H1 (cell line): ENCODE measurements around the gene DYRK2. TPM values are rescaled to one million over a fixed set of nuclear protein-coding genes. Genes with fewer than 3 reads are reported as not detected.

Experiments used
- CTCF ChIA-PET: fragments of 300-600 bp; sonication (Branson Sonifier 250); formaldehyde crosslinking; loops from one replicate; lab custom pipeline; 2021; ENCODE audit not compliant: partially characterized antibody; lab: Charles Lee
- POLR2A ChIA-PET: fragments of 300-600 bp; sonication (Branson Sonifier 250); formaldehyde crosslinking; loops from one replicate; lab custom pipeline; 2021; ENCODE audit warnings: inconsistent platforms; ENCODE audit not compliant: partially characterized antibody; lab: Charles Lee
- DNase-seq, 2 experiments: peaks; one replicate each; pipeline versions ENCODE4 v3.0.0 to v3.0.0-alpha.2; 2010 to 2022; ENCODE audit warnings: low spot score in 2 of 2, low read depth in 1 of 2, mixed read lengths in 1 of 2
- FAIRE-seq: peaks from 2 replicates; lab custom pipeline; 2011; peaks lifted over from hg19 to GRCh38; lab: Jason Lieb, UNC
- H2AFZ ChIP-seq: 2 replicates; pipeline ENCODE4 v1.8.1; 2012; ENCODE audit warnings: low read length, inconsistent platforms
- H2AK5ac ChIP-seq: 2 replicates; pipeline ENCODE4 v1.6.1; 2013; ENCODE audit warnings: low read depth, low read length
- H2BK120ac ChIP-seq: replicated peaks from 2 replicates; pipeline ENCODE3; 2013; ENCODE audit warnings: low read depth, low read length, inconsistent platforms
- H2BK12ac ChIP-seq: 2 replicates; pipeline ENCODE4 v1.6.1; 2013; ENCODE audit warnings: low read depth, low read length
- H2BK15ac ChIP-seq: 2 replicates; pipeline ENCODE4 v1.6.1; 2013; ENCODE audit warnings: low read length
- H2BK20ac ChIP-seq: 2 replicates; pipeline ENCODE4 v1.6.1; 2013; ENCODE audit warnings: low read length
- H2BK5ac ChIP-seq: 2 replicates; pipeline ENCODE4 v1.6.1; 2013; ENCODE audit warnings: low read depth, low read length
- H3K14ac ChIP-seq: 2 replicates; pipeline ENCODE4 v1.6.1; 2013; ENCODE audit warnings: inconsistent platforms; ENCODE audit not compliant: insufficient read length
- H3K18ac ChIP-seq: 2 replicates; pipeline ENCODE4 v1.6.1; 2013; ENCODE audit warnings: low read length; ENCODE audit errors: extremely low read depth
- H3K23ac ChIP-seq: 2 replicates; pipeline ENCODE4 v1.6.1; 2013; ENCODE audit warnings: inconsistent platforms; ENCODE audit not compliant: insufficient read length
- H3K23me2 ChIP-seq: 2 replicates; pipeline ENCODE4 v1.6.1; 2013; ENCODE audit warnings: low read depth, low read length
- H3K27ac ChIP-seq: 2 replicates; pipeline ENCODE4 v1.6.1; 2011; ENCODE audit warnings: low read depth, low read length, inconsistent platforms
- H3K27me3 ChIP-seq, 4 experiments: replicated peaks in 1 of 4; 1 replicate in 1 of 4; 2 replicates in 3 of 4; pipeline versions ENCODE4 v1.6.1 to v1.8.1; 2011 to 2013; ENCODE audit warnings: low read length in 3 of 4, mild to moderate bottlenecking in 3 of 4, inconsistent platforms in 2 of 4, mixed read lengths in 2 of 4, moderate library complexity in 1 of 4; ENCODE audit not compliant: control insufficient read depth in 3 of 4, insufficient read depth in 3 of 4; ENCODE audit errors: extremely low read depth in 1 of 4
- H3K36me3 ChIP-seq, 4 experiments: 2 replicates each; pipeline versions ENCODE4 v1.6.1 to v1.8.1; 2011 to 2013; ENCODE audit warnings: mild to moderate bottlenecking in 4 of 4, low read length in 3 of 4, moderate library complexity in 2 of 4, control low read depth in 1 of 4, inconsistent platforms in 1 of 4; ENCODE audit not compliant: insufficient read depth in 4 of 4, control insufficient read depth in 2 of 4
- H3K4ac ChIP-seq: replicated peaks from 2 replicates; pipeline ENCODE3; 2013; ENCODE audit warnings: low read length, low read depth, mixed read lengths, inconsistent platforms; ENCODE audit not compliant: insufficient read length
- H3K4me1 ChIP-seq, 4 experiments: replicated peaks in 1 of 4; 1 replicate in 1 of 4; 2 replicates in 3 of 4; pipeline versions ENCODE4 v1.6.1 to v1.8.1; 2011 to 2013; ENCODE audit warnings: low read length in 3 of 4, inconsistent platforms in 2 of 4, mixed read lengths in 1 of 4; ENCODE audit not compliant: insufficient read depth in 4 of 4, control insufficient read depth in 3 of 4
- H3K4me2 ChIP-seq, 2 experiments: 2 replicates each; pipeline versions ENCODE4 v1.6.1 to v1.8.1; 2011 to 2013; ENCODE audit warnings: low read depth in 2 of 2, low read length in 2 of 2, control low read depth in 1 of 2, inconsistent platforms in 1 of 2, mild to moderate bottlenecking in 1 of 2; ENCODE audit not compliant: insufficient read depth in 1 of 2
- H3K4me3 ChIP-seq, 4 experiments: fragments of 200-600, 300-600 bp in 1 of 4; sonication (generic), shearing (Covaris generic), sonication (Bioruptor Twin) in 1 of 4; 2 replicates each; pipeline versions ENCODE4 v1.5.1 to v1.8.1; 2011 to 2016; ENCODE audit warnings: low read length in 4 of 4, low read depth in 3 of 4, control low read depth in 2 of 4, inconsistent platforms in 2 of 4, mild to moderate bottlenecking in 2 of 4, mixed read lengths in 1 of 4, moderate library complexity in 1 of 4; ENCODE audit not compliant: insufficient read depth in 2 of 4; ENCODE audit errors: extremely low read depth in 1 of 4
- H3K56ac ChIP-seq: replicated peaks from 2 replicates; pipeline ENCODE3; 2013; ENCODE audit warnings: low read depth, mild to moderate bottlenecking, mixed read lengths, low read length, inconsistent platforms; ENCODE audit not compliant: insufficient read length
- H3K79me1 ChIP-seq: 2 replicates; pipeline ENCODE4 v1.6.1; 2013; ENCODE audit warnings: low read depth, low read length, control low read depth
- H3K79me2 ChIP-seq, 2 experiments: 2 replicates each; pipeline versions ENCODE4 v1.6.1 to v1.8.1; 2012 to 2013; ENCODE audit warnings: low read length in 2 of 2, mild to moderate bottlenecking in 2 of 2, inconsistent platforms in 1 of 2; ENCODE audit not compliant: insufficient read depth in 2 of 2, control insufficient read depth in 1 of 2
- H3K9ac ChIP-seq, 4 experiments: replicated peaks in 1 of 4; 1 replicate in 1 of 4; 2 replicates in 3 of 4; pipeline versions ENCODE4 v1.6.1 to v1.8.1; 2011 to 2013; ENCODE audit warnings: low read depth in 3 of 4, low read length in 3 of 4, control low read depth in 2 of 4, mild to moderate bottlenecking in 2 of 4, moderate library complexity in 2 of 4, inconsistent platforms in 1 of 4; ENCODE audit errors: extremely low read depth in 1 of 4
- H3K9me3 ChIP-seq, 2 experiments: 2 replicates each; pipeline versions ENCODE4 v1.6.1 to v1.8.1; 2012 to 2013; ENCODE audit warnings: mild to moderate bottlenecking in 2 of 2, moderate library complexity in 2 of 2, control low read depth in 1 of 2, inconsistent platforms in 1 of 2, low read depth in 1 of 2, low read length in 1 of 2, mixed read lengths in 1 of 2; ENCODE audit not compliant: insufficient read depth in 2 of 2
- H4K20me1 ChIP-seq, 2 experiments: replicated peaks in 1 of 2; 2 replicates each; pipeline versions ENCODE3 to v1.8.1; 2011 to 2013; ENCODE audit warnings: inconsistent platforms in 2 of 2, low read length in 2 of 2, mild to moderate bottlenecking in 1 of 2; ENCODE audit not compliant: insufficient read depth in 2 of 2, control insufficient read depth in 1 of 2
- H4K5ac ChIP-seq: 2 replicates; pipeline ENCODE4 v1.6.1; 2013; ENCODE audit warnings: low read length, low read depth, mixed read lengths, inconsistent platforms; ENCODE audit not compliant: insufficient read length
- H4K8ac ChIP-seq: 2 replicates; pipeline ENCODE4 v1.8.0; 2013; ENCODE audit warnings: mild to moderate bottlenecking, moderate library complexity, low read length, inconsistent platforms; ENCODE audit not compliant: insufficient read depth; ENCODE audit errors: extremely low read depth
- H4K91ac ChIP-seq: replicated peaks from 2 replicates; pipeline ENCODE3; 2013; ENCODE audit warnings: low read length, mixed read lengths, inconsistent platforms; ENCODE audit not compliant: insufficient read length
- BCL11A ChIP-seq, 2 experiments: IDR thresholded peaks; one replicate each; pipeline ENCODE4 v1.6.1; 2011; ENCODE audit warnings: low read depth in 2 of 2, low read length in 2 of 2, mild to moderate bottlenecking in 2 of 2
- CHD1 ChIP-seq: IDR thresholded peaks from 2 replicates; pipeline ENCODE4 v1.6.1; 2012; ENCODE audit warnings: low read depth, low read length, improper control_type of control experiment
- EP300 ChIP-seq, 2 experiments: IDR thresholded peaks; 1 replicate in 1 of 2; 2 replicates in 1 of 2; pipeline ENCODE4 v1.6.1; 2011 to 2012; ENCODE audit warnings: low read depth in 2 of 2, low read length in 2 of 2, mild to moderate bottlenecking in 2 of 2, borderline replicate concordance in 1 of 2, inconsistent platforms in 1 of 2, moderate library complexity in 1 of 2
- GABPA ChIP-seq: IDR thresholded peaks from 2 replicates; pipeline ENCODE4 v1.6.1; 2011; ENCODE audit warnings: mild to moderate bottlenecking, low read length, moderate library complexity, borderline replicate concordance; ENCODE audit not compliant: insufficient read depth
- GTF2F1 ChIP-seq: IDR thresholded peaks from 2 replicates; pipeline ENCODE4 v1.6.1; 2012; ENCODE audit warnings: low read depth, low read length, improper control_type of control experiment, borderline replicate concordance
- HDAC2 ChIP-seq, 2 experiments: fragments of 300-600 bp in 1 of 2; sonication (generic) in 1 of 2; IDR thresholded peaks; 2 replicates each; pipeline ENCODE4 v1.6.1; 2011 to 2012; ENCODE audit warnings: low read depth in 2 of 2, low read length in 2 of 2, mild to moderate bottlenecking in 2 of 2, moderate library complexity in 2 of 2, borderline replicate concordance in 1 of 2, inconsistent platforms in 1 of 2
- JUN ChIP-seq: IDR thresholded peaks from 2 replicates; pipeline ENCODE4 v1.6.1; 2011; ENCODE audit warnings: low read depth, mild to moderate bottlenecking, improper control_type of control experiment, low read length
- MAFK ChIP-seq: IDR thresholded peaks from 2 replicates; pipeline ENCODE4 v1.6.1; 2012; ENCODE audit warnings: low read depth, mild to moderate bottlenecking, improper control_type of control experiment, low read length
- MAX ChIP-seq: IDR thresholded peaks from 2 replicates; pipeline ENCODE4 v1.6.1; 2012; ENCODE audit warnings: inconsistent platforms
- POLR2AphosphoS5 ChIP-seq: IDR thresholded peaks from 2 replicates; pipeline ENCODE4 v1.6.1; 2011; ENCODE audit warnings: low read depth, low read length
- RAD21 ChIP-seq, 2 experiments: IDR thresholded peaks in 1 of 2; conservative IDR thresholded peaks in 1 of 2; 2 replicates each; pipeline ENCODE4 v1.6.1; 2011; ENCODE audit warnings: low read depth in 2 of 2, low read length in 2 of 2, improper control_type of control experiment in 1 of 2, inconsistent platforms in 1 of 2, mild to moderate bottlenecking in 1 of 2, moderate library complexity in 1 of 2
- SP2 ChIP-seq: IDR thresholded peaks from 2 replicates; pipeline ENCODE4 v1.6.1; 2012; ENCODE audit warnings: mild to moderate bottlenecking, low read length, inconsistent platforms
- SRF ChIP-seq: IDR thresholded peaks from 2 replicates; pipeline ENCODE4 v1.6.1; 2011; ENCODE audit warnings: mild to moderate bottlenecking, low read depth, low read length, moderate library complexity
- TBP ChIP-seq: IDR thresholded peaks from 2 replicates; pipeline ENCODE4 v1.6.1; 2011; ENCODE audit warnings: low read depth, low read length, improper control_type of control experiment
- YY1 ChIP-seq: IDR thresholded peaks from 2 replicates; pipeline ENCODE4 v1.6.1; 2011; ENCODE audit warnings: low read depth, mild to moderate bottlenecking, low read length
- polyA plus RNA-seq, 7 experiments: library from polyadenylated mRNA; depleted of rRNA in 3 of 7; stranded (reverse) in 5 of 7; unstranded in 2 of 7; fragments of >200 nt in 5 of 7; fragments of 200-250 nt in 2 of 7; gene quantifications; 1 replicate in 5 of 7; 2 replicates in 1 of 7; 4 replicates in 1 of 7; pipeline versions ENCODE4 v1.2.1 to v1.2.3, GENCODE V29; 2011 to 2013; ENCODE audit warnings: missing spikeins in 2 of 7, mixed read lengths in 2 of 7
- total RNA-seq: library from RNA; stranded (reverse); fragmentation: NEBNext Ultra II Directional; extraction: Animal tissue kit (Norgen Biotek cat#: 25700); gene quantifications from 2 replicates; pipeline ENCODE4 v1.2.1, GENCODE V29; 2021

Gene DYRK2
- total and polyA plus RNA-seq, 2 of the 8 experiments (the other 6 are each of a cell fraction or from before 2014, with no cell fraction given), result 11.2 to 31.6 TPM

GRCh38 chr12:67676624-67677023 is 28.1 kb downstream of the DYRK2 start:
- Histone ChIP-seq H4K91ac (no peak overlapping the region), H2AK5ac (no peak overlapping the region), H3K79me1 (no peaks in the 10 kb centered on the region), H4K8ac (no peak overlapping the region), H3K23ac (no peak overlapping the region), H2BK20ac (no peak overlapping the region), H3K4me3 (no peak overlapping the region), H3K18ac (no peak overlapping the region), H3K4ac (no peak overlapping the region), H3K9ac (no peak overlapping the region), H2BK120ac (no peak overlapping the region), H4K5ac (no peak overlapping the region), H3K79me2 (no peaks in the 10 kb centered on the region), H2BK5ac (no peak overlapping the region), H2AFZ (no peak overlapping the region), H3K9me3 (peaks cover 15 to 18% of the 10 kb centered on the region in 2 experiments), H3K4me1 (peaks cover 0 to 2% (median 0%) of the 10 kb centered on the region in 4 experiments; a peak in 1 of 7 replicates), H3K14ac (no peak overlapping the region), H3K27me3 (no peaks in the 10 kb centered on the region), H2BK12ac (no peak overlapping the region), H3K4me2 (no peak overlapping the region), H3K36me3 (peaks cover 0 to 14% (median 0%) of the 10 kb centered on the region in 4 experiments; a peak in 2 of 8 replicates), H4K20me1 (no peaks in the 10 kb centered on the region), H3K27ac (no peak overlapping the region), H2BK15ac (no peak overlapping the region), H3K56ac (no peak overlapping the region), H3K23me2 (no peaks in the 10 kb centered on the region; the same call in 1 of the 2 replicates)
- POLR2A ChIA-PET, result interaction anchor here (0.8 to 1.1 kb wide), 2 partner anchors 10 to 27 kb away, joined by 3 read pairs; no protein-coding TSS in a partner anchor
- FAIRE-seq, result no peak
- CTCF ChIA-PET, result interaction anchor here (0.6 kb wide), 1 partner anchor 273 kb away, joined by 3 read pairs; no protein-coding TSS in a partner anchor
- TF ChIP-seq HDAC2 (IDR thresholded peaks at IDR 0.05; ENCODE audit: borderline replicate concordance in 1 of 2, low read depth in 2 of 2, low read length in 2 of 2) (no peak), CHD1 (no peak), MAFK (no peak), RAD21 (IDR thresholded peaks at IDR 0.05 in 1 of 2, conservative IDR thresholded peaks at IDR 0.05 in 1 of 2; ENCODE audit: low read depth in 2 of 2, low read length in 2 of 2) (no peak), SRF (no peak), MAX (no peak), GABPA (no peak), JUN (no peak), EP300 (IDR thresholded peaks at IDR 0.05; ENCODE audit: borderline replicate concordance in 1 of 2, low read depth in 2 of 2, low read length in 2 of 2) (no peak), POLR2AphosphoS5 (no peak), TBP (no peak), YY1 (no peak), SP2 (no peak), BCL11A (IDR thresholded peaks at IDR 0.05; ENCODE audit: low read depth in 2 of 2, low read length in 2 of 2) (no peak), GTF2F1 (no peak)
- no peak for DNase-seq
